ENCODE data around the gene EVA1A. TPM values are rescaled to one million over a fixed set of nuclear protein-coding genes. Genes with fewer than 3 reads are reported as not detected.
A peak's percentile ranks its signal among the peaks of the same experiment; 100 is the strongest.

EVA1A gene
- total RNA-seq, 1 experiment from 2014 or later, result not detected

DNA sequence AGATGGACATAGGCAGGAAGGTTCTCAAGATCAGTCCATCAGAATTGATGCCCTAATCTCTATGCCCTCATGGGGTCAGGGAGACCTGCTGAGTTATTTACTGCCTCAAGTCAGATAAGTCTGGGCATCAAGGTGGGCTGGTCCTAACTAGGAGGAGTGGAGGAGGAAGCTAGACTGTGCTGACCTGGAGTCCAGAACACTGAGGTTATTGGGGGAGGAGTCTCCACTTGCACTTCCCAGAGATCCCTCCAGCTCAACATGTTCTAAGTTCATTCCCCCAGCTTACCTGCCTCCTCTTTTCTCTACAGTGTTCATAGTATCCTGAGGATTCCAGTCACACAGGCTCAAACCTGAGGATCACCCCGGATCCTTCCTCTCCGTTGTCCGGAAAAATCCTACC lies 19.3 kb downstream of the EVA1A start:
- no peak for DNase-seq (ENCODE audit: low spot score)

DNA sequence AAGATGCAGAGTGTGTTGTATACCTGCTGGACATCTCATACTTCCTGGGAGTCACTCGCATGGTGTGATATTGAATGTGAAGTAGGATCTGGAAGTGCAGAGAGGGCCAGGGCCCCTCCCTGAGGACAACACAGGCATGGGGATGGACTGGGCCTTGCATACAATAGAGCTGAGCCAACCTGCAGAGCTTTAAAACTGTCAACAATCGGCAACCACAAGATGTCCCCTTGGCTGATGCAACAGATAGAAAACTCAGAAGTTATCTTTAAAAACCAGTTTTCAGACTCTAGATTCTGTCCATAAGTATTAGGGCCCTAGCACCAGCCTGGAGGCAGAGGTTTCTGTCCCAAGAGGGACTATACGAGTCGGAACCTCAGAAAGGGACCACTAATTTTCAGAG lies 19.7 kb downstream of the EVA1A start:
- DNase-seq (ENCODE audit: low spot score), result no peak

DNA sequence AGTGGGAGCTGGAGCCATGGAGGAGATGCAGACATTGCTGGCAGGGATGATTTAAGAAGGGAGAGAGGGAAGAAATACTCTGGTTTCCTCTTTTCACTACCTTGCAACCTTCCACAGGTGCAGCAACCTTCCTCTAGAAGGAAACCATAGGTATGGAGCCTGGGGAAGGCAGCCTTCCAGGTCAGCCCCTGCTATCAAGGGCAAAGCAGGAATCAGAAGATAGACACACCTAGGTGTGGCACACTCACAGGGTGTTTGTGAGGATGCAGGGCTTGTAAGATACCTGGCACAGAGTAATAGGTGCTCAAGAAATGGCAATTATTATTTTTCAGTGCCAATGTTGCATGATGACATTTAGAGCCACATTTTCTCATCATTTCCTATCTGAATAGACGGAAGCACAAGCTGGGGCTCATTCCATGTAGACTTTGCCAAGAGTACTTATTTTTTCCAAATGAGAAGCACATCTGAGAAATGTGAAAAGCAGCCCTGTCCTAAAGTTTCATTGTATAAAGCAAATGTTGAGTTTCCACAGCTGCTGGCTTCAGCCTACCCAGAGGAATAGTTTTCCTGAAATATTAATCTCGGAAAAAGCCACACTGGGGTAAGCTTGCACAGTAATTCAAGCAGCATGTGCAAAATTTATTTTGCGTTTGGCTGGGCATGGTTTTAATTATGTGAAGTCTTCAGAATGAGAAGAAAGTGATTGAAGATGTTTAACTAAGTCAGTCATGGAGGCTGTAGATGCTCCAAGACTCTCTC lies 20.6 kb downstream of the EVA1A start:
- no peak for DNase-seq (ENCODE audit: low spot score)

DNA sequence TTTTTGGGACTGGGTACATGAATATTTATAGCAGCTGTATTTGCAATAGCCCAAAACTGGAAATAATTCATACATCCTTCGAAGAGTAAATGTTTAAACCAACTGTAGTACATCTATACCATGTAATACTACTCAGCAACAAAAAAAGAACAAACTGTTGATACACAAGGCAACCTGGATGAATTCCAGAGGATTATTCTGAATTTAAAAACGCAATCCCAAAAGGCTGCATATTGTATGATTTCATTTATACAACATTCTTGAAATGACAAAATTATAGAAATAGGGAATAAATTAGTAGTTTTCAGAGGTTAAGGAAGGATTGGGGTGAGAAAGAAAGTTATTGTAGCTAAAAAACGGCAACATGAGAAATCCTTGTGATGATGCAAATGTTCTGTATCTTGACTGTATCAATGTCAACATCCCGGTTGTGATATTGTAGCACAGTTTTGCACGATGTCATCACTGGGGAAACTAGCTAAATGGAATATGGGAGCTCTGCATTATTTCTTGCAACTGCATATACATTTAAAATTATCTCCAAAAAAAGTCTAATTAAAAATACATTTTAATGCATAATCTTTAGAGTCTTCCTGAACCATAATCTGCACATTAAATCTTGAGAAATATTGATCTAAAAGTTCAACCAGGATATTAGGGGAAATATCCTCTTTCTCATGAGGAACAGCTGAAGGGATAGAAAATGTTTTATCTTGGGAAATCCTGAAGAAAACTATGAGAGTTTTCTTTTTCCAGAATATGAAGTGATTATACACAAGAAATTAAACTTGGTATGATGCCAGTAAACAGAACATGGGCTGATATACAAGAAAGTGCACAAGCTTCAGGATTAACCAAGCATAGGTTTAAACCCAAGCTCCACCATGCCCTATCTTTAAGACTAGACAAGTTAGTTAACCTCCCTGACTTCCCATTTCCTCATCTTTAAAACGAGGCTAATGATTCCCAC lies 21.9 kb downstream of the EVA1A start:
- no peak for DNase-seq (ENCODE audit: low spot score)

DNA sequence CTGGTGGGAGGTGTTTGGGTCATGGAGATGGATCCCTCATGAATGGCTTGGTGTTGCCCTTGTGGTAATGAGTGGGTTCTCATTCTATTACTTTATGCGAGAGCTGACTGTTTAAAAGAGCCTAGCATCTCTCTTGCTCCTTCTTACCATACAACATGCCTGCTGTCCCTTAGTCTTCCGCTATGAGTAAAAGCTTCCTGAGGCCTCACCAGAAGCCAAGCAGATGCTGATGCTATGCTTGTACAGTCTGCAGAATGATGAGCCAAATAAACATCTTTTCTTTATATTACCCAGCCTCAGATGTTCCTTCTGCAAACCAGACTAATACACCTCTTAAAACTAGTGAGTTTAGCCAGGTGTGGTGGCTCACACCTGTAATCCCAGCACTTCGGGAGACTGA lies 23.1 kb downstream of the EVA1A start:
- no peak for DNase-seq (ENCODE audit: low spot score)

DNA sequence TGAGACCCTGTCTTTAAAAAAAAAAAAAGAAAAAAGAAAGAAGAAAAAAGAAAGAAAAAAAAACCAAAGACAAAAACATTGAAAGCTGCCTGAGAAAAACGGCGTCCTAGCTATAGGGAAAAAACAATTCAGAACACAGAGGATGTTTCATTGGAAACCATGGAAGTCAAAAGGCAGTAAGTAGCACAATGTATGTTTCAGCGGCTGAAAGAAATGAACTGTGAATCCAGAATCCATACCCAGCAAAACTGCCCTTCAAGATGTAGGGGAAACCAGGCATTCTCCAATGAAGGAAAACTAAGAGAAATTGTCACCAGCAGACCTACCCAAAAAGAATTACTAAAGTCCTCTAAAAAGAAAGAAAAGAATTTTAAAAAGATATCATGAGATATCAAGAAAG lies 27.6 kb downstream of the EVA1A start:
- no peak for DNase-seq (ENCODE audit: low spot score)

DNA sequence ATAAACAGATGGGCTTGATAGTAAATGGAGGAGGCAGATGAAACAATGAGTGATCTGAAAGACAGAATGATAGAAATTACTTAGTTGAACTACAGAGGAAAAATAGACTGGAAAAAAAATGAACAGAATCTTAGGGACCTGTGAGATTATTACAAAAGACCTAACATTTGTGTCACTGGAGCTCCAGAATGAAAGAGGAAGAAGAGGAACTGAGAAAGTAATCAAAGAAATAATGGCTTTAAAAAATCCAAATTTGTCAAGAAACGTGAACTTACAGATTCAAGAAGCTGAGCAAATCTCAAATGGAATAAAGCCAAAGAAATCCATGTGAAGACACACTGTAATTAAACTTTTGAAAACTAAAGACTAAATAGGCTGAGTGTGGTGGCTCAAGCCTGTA lies 28.3 kb downstream of the EVA1A start:
- DNase-seq (ENCODE audit: low spot score), result no peak

DNA sequence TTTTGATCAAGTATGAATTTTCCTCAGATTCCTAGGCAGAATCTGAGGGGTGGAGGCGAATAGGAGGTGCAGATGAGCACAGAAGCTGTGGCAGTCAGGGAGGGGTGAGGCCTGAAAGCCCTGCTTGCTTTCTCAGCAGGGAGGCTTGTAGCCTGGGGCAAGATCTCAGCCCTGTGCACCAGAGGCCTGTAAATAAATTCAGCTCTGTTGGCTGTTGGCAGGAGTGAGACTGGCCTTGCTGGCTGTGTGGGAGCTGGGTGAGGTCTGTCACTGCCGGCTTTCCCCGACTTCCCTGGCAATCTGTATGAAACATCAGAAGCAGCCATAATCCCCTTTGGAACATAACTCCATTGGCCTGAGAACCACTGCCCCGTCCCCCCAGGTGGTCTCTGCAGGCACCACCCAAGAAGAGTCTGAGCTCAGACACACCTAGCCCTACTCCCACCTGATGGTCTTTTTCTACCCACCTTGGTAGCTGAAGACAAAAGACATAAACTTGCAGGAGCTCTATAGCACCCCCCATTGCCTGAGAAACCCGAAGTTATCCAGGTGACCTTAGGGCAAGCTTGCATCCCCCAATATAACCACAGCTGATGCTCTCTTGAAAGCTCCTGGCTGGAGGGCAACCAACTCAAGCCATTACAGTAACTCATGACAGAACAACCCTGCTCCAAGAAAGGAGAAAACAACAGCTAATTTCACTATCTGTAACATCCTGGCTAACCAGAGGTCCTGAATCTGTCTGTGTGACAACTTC lies 32.3 kb downstream of the EVA1A start:
- DNase-seq (ENCODE audit: low spot score), result no peak

DNA sequence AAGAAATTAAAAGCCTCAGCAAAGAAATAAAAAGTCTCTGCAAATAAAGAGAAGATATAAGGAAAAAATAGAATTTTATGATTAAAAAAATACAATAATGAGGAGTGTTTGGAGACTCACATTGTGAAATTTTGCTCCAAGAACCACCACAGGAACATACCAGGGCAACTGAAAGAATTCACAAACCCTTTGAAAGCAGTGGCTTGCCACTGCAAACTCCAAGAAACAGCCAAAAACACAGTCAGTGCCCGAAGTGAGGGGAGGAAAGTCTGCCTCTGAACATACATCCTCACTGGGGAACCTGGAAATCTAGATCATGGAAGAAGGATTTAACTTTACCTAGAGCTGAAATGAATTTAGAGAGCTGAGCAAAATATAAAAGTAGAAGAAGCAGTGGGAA lies 33.1 kb downstream of the EVA1A start:
- no peak for DNase-seq (ENCODE audit: low spot score)

DNA sequence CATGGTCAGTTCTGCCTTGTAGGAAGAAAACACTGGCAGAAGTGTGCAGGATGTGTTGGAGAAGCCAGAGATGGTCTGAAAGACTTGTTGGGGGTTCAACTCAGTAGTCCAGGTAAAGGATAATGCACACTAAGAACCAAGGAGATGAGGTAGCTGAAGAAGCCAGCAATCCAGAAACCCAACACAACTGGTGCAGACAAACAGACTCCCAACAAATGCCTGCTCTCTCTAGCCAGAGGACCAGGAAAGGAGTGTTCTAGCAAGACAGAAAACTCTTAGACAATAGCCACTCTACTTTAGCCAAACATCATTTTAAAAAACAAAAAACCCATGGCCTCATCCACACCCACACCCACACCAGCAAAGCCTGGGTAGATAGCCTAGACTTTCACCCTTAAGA lies 33.9 kb downstream of the EVA1A start:
- no peak for DNase-seq (ENCODE audit: low spot score)

DNA sequence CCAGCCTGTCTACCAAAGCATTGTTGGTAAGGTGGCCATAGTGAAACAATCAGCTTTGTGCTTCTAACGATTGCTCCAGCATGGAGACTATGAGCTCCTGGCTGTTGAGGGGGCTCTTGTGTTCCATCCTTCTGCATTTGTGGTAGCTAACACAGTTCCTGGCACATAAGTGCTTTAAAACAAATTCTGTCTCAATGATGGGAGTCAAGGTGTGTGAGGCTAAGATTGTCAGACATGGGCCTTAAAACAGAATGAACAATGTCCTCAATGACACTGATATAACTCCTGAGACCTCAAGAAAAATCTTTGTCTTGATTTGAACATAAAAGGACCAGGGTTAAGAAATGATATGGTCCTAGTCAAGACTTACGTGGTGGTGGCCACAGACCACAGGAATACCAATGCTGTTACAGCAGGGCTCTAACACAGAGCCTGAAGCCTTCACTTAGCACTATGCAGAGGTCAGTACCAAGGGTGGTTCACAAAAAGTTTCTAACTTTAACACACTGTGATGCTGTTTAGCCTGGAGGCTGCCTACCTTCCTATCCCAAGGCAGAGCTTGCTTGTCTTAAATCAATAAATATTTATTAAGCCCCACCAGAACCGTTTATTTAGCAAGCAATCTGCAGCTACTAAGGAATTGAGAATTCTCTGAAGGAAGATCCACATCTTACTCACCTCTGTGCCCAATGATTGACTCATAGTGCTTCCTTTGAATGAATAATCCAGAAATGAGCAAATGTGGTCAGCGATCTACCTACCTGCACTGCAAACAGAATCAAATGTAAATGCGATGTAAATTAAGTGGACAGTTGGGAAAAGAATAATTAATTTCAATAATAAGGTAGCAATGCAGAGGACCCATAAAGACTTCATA lies 35.1 kb downstream of the EVA1A start:
- DNase-seq (ENCODE audit: low spot score), result no peak

DNA sequence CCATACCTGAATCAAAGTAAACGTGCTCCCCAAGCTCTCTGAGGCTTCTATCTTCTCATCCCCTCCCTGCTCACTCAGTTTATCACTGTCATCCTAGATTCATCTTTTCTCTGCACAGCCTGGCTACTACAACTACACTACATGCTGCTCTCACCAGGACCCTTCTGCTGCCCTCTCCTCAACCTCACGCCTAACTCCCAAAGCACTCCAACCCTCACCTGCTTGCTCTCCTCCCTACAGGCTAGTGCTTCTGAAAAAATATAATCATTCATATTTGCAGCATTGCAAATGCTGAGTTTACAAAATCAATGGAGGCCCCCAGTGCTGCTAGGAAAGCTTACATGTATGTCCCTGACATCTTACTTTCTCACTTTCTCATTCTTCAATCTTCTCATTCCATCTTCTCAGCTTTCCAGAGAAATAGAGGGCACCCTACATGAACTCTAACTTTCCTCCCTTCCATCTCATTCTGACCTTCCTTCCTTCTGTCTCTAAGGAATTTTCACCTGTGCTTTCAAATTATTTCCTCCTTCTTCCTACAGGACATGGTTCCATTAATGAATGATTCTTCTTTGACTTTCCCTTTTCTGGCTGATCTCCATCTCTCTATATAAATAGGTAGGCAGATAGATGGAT lies 36.3 kb downstream of the EVA1A start:
- DNase-seq (ENCODE audit: low spot score), result no peak

DNA sequence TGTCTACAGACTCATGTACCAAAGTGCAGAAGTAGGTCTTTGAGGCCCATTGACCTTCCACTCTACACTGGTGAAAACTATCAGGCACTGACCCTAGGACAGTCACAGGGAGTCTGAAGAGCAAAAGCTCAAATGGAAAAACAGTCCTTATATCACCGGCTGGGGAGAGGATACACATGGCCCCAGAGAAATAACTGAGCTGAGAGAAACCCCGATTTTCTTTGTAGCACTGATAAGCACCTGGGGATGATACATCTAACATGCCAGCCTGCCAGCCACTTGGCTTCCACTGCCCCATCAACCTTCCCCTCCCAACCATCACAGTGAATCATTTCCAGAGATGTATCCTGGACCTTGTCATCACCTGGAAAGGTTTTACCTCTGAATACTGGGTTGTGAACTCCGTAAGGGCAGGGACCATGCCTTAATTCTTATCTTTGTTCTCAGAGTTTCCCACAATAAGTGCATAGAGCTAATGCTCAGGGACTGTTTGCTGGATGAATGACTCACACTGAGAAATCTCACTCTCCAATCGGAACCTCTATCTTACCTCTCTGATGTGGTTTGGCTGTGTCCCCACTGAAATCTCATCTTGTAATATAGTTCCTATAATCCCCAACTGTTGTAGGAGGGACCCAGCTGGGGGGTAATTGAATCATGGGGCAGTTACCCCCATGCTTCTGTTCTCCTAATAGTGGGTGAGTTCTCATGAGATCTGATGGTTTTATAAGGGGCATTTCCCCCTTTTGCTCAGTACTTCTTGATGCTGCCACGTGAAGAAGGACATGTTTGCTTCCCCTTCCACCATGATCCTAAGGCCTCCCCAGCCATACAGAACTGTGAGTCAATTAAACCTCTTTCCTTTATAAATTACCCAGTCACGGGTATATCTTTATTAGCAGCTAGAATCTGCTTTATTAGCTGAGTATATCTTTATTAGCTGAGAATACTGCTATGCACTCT lies 37.1 kb downstream of the EVA1A start:
- peak; percentile 60 for DNase-seq (ENCODE audit: low spot score)

DNA sequence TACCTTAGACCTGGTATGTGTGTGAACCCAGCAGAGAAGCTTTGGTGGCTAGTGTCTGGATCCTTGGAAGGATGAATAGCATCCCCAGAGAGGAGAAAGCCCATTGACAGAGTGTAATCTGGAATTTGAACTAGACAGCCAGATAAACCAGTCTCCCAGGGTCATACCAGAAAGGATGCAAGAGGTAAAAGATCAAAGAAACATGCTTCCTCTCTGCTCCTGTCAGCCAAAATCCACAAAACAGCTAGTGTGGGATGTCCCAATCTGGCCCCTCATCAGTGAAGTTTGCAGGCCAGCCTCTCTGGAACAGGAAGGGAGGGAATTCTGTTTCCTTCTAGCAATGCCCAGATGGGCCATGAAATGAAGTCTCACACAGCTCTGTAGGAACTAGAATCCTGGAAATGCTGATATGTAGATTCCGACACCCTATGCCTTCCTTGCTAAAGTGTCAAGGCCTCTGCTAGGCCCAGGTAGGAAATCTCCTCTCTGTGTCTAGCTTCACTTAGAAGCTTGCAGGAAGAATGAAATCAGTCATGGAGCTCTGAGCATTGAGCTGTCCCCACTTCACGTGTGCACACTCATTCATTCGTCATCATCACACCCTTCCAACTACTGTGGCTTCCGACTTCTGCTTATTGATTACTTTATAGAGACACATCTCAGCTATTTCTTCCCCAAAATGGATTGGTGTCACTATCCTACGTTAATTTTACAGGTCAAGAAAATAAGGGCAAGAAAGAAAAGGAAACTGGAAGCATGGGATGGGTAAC lies 38.0 kb downstream of the EVA1A start:
- no peak for DNase-seq (ENCODE audit: low spot score)

DNA sequence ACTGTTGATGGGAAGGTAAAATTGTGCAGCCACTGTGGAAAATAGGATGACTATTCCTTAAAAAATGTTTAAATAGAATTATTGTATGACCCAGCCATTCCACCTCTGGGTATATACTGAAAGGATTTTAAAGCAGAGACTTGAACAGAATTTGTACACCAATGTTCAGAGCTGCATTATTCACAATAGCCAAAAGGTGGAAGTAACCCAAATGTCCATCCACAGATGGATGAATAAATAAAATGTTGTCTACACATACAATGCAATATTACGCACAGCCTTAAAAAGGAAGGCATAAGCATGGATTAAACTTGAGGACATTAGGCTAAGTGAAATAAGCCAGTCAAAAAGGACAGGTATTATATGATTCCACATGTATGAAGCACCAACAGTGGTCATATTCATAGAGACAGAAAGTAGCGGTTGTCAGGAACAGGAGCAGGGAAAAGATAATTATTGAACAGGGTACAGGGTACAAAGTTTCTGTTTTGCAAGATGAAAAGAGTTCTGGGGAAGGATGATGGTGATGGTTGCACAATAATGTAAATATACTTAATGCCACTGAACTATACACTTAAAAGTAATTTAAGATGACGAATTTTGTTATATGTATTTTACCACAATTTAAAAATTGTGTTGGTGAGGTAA lies 39.4 kb downstream of the EVA1A start:
- DNase-seq (ENCODE audit: low spot score), result no peak

DNA sequence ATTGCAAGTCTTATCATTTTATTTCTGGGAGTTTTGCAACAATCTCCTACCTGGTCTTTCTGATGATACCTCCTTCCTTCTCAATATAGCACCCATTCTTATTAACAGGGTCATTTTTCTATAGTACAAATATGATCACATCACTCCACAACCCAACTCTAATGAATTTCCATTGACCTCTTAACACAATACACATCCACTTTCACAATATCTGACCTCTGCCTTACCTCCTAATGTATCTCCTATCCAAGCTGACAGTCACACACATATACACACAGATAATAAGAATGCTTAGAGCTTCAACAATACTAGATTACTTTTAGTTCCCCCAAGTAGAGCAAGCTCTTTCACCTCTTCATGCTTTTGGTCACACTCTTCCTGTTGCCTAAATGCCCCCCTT lies 40.9 kb downstream of the EVA1A start:
- DNase-seq (ENCODE audit: low spot score), result no peak

DNA sequence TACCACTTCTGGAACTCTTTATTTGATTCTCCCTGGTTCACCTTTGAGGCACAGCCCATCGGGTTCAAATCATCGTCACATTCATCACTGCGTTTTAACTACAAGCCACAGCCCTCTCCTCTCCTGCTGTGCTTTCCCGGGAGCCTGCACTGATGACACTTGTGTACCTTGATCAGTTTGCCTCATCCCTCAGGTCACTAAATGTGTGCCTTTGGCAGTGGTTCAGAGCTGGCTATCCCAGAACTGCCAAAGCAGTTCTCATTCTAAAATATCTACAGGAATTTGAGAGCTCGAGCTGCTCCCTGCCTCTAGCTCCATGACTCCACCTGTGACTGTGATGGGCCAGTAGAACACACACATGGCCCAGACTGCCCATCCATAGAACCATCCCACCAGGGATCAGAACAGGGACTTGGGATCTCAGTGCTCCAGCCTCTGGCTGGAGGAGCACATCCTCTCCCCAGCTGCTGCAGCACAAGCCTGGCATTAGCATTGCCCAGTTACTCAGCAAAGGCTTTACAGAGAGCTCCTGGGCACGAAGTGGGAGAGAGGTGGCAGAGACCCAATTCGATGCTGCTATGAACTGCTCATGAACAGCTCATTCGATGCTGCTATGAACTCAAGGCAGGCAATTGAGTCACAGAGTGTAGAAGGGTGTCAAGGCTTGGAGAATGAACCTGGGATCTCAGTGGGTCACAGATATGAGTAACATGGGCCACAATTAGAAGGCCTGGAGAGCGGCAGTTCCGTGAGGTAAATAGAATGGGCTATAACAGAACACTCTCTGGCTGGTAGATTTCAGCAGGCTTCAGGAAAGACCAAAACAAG lies 41.9 kb downstream of the EVA1A start:
- no peak for DNase-seq (ENCODE audit: low spot score)
